ENCODE data around the gene KIF26A.

Gene KIF26A

DNA sequence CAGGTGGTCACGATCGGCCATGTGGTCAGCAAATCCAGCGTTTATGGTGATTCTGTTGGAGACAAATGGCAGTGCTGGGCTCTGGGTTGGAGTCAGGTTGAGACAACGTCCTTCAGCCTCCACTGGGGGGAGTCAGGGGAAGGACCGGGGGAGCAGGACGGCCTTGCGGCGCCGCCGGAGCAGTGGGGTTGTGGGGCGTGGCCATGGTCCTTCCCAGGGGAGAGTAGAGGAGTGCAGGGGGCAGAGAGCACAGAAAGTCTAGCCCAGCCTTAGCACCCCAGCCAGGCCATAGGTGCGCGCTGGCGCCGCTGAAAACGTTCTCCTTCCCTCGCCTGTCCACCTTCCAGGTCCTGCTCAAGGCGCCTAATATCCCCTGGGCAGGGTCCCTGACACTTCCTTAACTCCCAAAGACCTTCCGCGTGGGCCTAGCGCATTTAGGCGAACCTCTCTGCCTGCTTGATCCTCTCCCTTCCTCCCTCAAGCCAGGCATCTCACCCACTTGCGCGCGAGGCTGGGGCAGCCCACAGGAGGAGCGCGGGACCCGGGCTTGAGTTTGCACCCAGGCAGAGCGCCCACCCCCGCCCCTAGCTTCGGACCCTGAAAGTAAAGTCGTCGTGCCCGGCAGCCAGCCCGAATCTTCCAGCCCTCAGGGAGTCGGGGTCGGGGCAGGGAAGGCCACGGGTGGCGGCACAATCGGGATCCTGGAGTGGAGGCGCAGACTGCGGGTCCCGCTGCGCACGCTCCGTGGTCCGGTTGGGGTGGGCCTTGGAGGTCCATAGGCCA is 3.1 kb upstream of the KIF26A start:
- no peak for TF ChIP-seq Cebpa-rat (IDR thresholded peaks at IDR 0.05)
- Histone ChIP-seq H3K27me3 (peaks cover 28 to 53% (median 42%) of the 10 kb centered on the region in 11 experiments), H3K4me1 (peaks cover 34 to 61% (median 51%) of the 10 kb centered on the region in 10 experiments; a peak in 19 of 20 replicates), H4K20me1 (peaks cover 0 to 53% (median 29%) of the 10 kb centered on the region in 11 experiments; a peak in 18 of 22 replicates), H3K27ac (no peak overlapping the region), H3K4me2 (peak overlapping the region; percentile 96 to 100 (median 100)), H3K4me3 (peak overlapping the region; percentile 65 to 83 (median 72); a peak in 16 of 20 replicates), H3K9ac (no peak overlapping the region; a peak in 2 of 22 replicates), H3K9me3 (replicated peaks in 1 of 11) (peaks cover 3 to 6% (median 5%) of the 10 kb centered on the region in 11 experiments; a peak in 21 of 22 replicates), H3K36me3 (no peaks in the 10 kb centered on the region)

DNA sequence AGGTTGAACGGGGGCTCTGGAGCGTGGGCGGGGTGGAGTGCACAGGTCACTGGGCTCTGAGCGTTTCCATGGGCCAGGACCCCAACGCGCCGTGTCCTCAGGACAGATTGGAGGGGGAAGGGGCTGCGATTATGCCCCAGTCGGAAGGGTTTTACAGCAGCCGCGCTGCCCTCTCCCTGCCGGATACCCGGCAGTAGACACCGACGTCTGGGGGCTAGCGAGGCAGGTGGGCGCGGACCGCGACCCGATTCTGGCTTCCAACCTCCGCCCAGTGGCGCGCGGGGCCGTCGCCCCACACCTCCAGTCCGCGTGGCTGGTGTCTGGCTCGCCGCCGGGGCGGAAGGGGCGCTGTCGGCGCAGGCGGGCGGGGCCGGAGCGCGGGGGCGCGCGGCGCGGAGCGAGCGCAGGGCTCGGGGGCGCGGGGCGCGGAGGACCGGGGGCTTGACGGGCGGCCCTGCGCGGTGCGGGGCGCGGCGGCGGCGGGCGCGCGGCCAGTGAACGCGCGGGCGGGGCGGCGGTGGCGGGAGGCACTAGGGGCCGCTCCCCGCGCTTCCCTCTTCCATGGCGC is 2.4 kb upstream of the KIF26A start:
- Histone ChIP-seq H4K20me1 (peaks cover 0 to 60% (median 36%) of the 10 kb centered on the region in 11 experiments; a peak in 18 of 22 replicates), H3K4me3 (peak overlapping the region; percentile 65 to 83 (median 72)), H3K36me3 (no peaks in the 10 kb centered on the region), H3K4me1 (peaks cover 34 to 68% (median 58%) of the 10 kb centered on the region in 10 experiments; a peak in 19 of 20 replicates), H3K9me3 (replicated peaks in 1 of 11) (no peaks in the 10 kb centered on the region; a peak in 1 of 22 replicates), H3K4me2 (peak overlapping the region; percentile 96 to 100 (median 100)), H3K27ac (no peak overlapping the region), H3K9ac (peak overlapping the region in 9 of 11 experiments; percentile 10 to 84 (median 51); a peak in 11 of 22 replicates), H3K27me3 (peaks cover 28 to 53% (median 42%) of the 10 kb centered on the region in 11 experiments)
- TF ChIP-seq Cebpa-rat (IDR thresholded peaks at IDR 0.05) = no peak

DNA sequence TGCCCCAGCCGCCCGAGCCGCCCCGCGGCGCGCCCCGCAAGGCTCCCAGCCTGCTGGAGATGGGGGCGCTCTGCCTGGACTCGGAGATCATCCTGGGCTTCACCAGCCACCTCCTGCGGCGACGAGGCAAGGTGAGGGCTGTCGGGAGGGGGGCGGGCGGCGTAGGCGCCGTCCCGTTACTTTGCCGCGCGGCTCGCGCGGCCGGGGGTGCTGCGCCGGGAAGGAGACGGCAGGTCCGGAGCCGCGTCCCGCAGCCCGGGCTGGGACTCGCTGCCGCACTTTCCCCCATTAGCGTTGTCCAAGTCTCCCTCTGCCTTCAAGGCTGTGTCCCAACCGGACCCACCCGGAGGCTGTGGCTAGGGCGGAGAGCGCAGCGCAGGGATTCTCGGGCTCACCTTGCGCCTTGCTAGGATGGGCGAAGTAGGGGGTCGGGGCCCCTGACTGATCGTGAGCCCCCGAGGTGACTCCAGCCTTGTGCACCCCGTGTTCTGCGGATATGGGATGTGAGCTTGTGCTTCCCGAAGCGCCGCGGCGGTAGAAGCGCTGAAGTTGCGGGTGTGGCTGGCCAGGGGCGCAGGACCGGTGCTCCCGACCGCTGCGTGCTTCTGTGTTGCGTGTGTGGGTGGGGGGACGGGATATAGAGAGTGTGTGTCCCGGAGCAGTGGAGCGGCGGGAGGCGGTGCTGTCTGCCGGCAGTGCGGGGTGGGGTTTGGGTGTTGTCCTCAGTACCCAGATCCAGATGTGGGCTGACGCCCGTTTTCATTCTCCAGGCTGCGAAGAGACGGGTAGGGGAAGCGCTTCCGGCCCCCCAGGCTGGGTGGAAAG is 1.7 kb upstream of the KIF26A start:
- H3K4me1 ChIP-seq = peaks cover 34 to 71% (median 64%) of the 10 kb centered on the region in 10 experiments; a peak in 19 of 20 replicates

DNA sequence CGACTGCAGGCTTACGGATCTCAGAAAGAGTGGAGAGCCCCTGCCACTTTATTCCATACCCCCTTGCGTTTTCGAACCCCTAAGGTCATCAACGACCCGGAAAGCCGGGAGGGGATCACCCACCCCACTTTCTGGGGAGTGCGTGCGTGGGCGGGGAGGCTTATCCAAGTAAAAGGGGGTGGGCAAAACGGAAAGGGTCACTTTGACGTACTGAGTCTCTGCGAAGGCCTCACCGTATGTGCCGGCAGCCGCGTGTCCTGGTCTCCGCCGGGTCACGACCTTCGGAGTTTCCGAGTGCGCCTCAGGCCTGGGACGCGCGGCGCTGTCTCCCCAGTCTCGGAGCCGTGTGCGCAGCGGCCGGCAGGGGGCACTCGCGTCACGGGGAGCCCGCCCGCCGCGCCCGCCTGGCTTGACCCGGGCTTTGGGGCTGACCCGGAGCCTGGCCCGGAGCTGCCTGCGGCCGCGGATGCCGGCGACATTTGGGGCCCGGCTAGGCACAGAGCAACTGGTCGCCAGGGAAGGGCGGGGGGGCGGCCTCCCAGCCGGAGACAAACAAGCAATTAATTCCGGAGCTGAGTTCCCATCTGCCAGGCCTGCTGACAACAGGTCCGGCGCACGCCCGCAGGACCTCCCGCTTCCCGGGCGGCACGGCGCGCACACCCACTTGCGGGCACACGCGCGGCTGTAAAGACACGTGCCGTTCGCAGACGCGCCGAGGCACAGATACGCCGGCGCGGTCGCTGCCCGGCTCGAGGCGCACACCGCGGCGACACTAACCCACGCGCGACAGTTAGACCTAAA is 890 bp upstream of the KIF26A start:
- Histone ChIP-seq H3K36me3 (no peaks in the 10 kb centered on the region), H3K9me3 (replicated peaks in 1 of 11) (no peaks in the 10 kb centered on the region), H3K27ac (peak overlapping the region in 7 of 11 experiments; percentile 12 to 72 (median 60); a peak in 7 of 22 replicates), H3K4me2 (peak overlapping the region; percentile 96 to 100 (median 100)), H4K20me1 (peaks cover 0 to 70% (median 51%) of the 10 kb centered on the region in 11 experiments; a peak in 18 of 22 replicates), H3K4me3 (peak overlapping the region; percentile 65 to 83 (median 72)), H3K27me3 (peaks cover 28 to 53% (median 42%) of the 10 kb centered on the region in 11 experiments), H3K9ac (peak overlapping the region; percentile 42 to 85 (median 78); a peak in 21 of 22 replicates), H3K4me1 (peaks cover 34 to 79% (median 73%) of the 10 kb centered on the region in 10 experiments; a peak in 19 of 20 replicates)
- no peak for TF ChIP-seq Cebpa-rat (IDR thresholded peaks at IDR 0.05)

More for the DNA sequence above, 1.7 kb upstream of the KIF26A start:
- H3K4me3 ChIP-seq = peak overlapping the region; percentile 65 to 83 (median 72)
- H3K27ac ChIP-seq = no peak overlapping the region
- H3K4me2 ChIP-seq = peak overlapping the region; percentile 96 to 100 (median 100)
- H3K27me3 ChIP-seq = peaks cover 28 to 53% (median 42%) of the 10 kb centered on the region in 11 experiments
- H3K9me3 ChIP-seq (replicated peaks in 1 of 11) = no peaks in the 10 kb centered on the region
- H4K20me1 ChIP-seq = peaks cover 0 to 62% (median 43%) of the 10 kb centered on the region in 11 experiments; a peak in 18 of 22 replicates
- no peak for TF ChIP-seq Cebpa-rat (IDR thresholded peaks at IDR 0.05)
- H3K9ac ChIP-seq = peak overlapping the region in 9 of 11 experiments; percentile 10 to 84 (median 51); a peak in 11 of 22 replicates
- H3K36me3 ChIP-seq = no peaks in the 10 kb centered on the region

DNA sequence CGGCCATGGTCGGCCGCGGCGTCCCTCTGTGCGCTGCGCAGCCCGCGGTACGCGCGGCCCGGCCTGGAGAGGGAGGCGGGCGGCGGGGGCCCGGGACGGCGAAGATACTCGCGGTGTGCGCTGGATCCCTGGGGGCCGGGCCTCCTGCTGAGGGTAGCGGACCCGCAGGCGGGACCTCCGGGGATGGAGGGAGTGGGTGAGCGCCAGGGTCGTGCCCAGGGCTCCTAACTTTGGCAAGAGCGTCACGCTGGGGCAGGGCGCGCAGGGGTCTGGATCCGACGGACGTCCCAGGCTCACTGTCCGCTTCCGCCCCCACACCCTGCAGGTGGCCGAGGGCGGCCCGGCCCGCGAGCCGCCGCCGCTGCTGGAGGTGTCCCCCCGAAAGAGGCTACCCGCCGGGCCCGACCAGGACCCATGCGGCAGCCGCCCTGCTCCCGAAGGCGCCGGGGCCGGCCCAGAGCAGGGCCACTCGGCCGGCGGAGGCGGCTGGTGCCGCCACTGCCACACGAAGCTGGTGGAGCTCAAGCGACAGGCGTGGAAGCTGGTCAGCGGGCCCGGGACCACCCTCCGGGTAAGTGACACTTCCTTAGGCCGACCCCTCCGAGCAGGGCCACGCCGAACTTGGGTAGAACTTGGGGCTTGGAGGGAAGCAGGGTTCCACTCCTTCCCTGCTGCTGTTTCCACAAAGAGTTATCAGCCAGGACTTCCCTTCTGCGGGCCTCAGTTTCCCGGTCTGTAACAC is 502 bp downstream of the KIF26A start:
- peaks cover 34 to 91% (median 75%) of the 10 kb centered on the region in 10 experiments; a peak in 19 of 20 replicates for H3K4me1 ChIP-seq
- H3K27me3 ChIP-seq = peaks cover 28 to 53% (median 39%) of the 10 kb centered on the region in 11 experiments
- no peaks in the 10 kb centered on the region for H3K9me3 ChIP-seq (replicated peaks in 1 of 11)
- H3K4me3 ChIP-seq = peak overlapping the region; percentile 65 to 83 (median 72)
- H3K27ac ChIP-seq = peak overlapping the region in 8 of 11 experiments; percentile 60 to 74 (median 70); a peak in 16 of 22 replicates
- H3K9ac ChIP-seq = peak overlapping the region; percentile 62 to 85 (median 78); a peak in 20 of 22 replicates
- peak overlapping the region; percentile 96 to 100 (median 100) for H3K4me2 ChIP-seq
- TF ChIP-seq Cebpa-rat (IDR thresholded peaks at IDR 0.05) = no peak
- peaks cover 0 to 5% (median 0%) of the 10 kb centered on the region in 11 experiments; a peak in 1 of 22 replicates for H3K36me3 ChIP-seq
- H4K20me1 ChIP-seq = peaks cover 0 to 73% (median 65%) of the 10 kb centered on the region in 11 experiments; a peak in 18 of 22 replicates

DNA sequence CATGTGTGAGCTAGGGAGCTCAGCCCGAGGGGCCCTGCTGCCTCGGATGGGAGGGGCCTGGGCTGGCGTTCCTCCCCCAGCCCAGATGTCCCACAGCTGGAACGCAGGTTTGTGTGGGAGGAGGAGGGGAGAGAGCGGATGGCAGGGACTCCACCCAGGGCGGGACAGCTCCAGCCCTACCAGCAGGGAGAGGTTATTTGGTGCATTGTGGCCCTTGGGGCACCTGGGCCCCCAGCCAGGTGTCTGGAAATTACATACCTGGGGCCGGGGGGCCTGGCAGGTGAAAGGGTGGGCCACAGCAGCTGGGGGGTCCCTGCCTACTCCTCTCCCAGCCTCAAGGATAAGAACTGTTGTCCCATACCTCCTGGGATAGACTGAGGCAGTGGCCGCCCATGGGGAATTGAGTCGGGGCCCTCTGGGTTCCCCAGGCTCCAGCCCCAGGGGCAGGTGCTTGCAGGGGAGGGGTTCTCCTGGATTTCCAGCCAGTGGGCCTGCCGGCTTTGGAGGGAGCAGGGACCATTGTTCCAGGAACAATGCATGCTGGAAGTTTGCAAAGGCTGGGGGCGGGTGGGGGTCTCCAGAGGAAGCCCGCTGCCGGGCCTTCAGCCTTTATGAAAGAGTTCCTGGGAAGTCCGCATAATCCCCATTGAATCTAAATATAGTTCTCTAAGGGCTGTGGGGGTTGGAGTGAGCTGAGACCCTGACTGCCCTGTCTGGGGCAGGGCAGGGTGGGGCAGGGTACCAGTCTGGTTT is 1.2 kb downstream of the KIF26A start:
- TF ChIP-seq Cebpa-rat (IDR thresholded peaks at IDR 0.05) = no peak
- H3K27me3 ChIP-seq = peaks cover 28 to 46% (median 33%) of the 10 kb centered on the region in 11 experiments
- peak overlapping the region; percentile 62 to 85 (median 78); a peak in 20 of 22 replicates for H3K9ac ChIP-seq
- peak overlapping the region; percentile 96 to 100 (median 100) for H3K4me2 ChIP-seq
- H3K4me1 ChIP-seq = peaks cover 34 to 85% (median 69%) of the 10 kb centered on the region in 10 experiments; a peak in 19 of 20 replicates
- H3K27ac ChIP-seq = peak overlapping the region in 4 of 11 experiments; percentile 60 to 72 (median 70); a peak in 6 of 22 replicates
- no peaks in the 10 kb centered on the region for H3K9me3 ChIP-seq (replicated peaks in 1 of 11)
- H3K36me3 ChIP-seq = peaks cover 0 to 5% (median 0%) of the 10 kb centered on the region in 11 experiments; a peak in 1 of 22 replicates
- peaks cover 0 to 80% (median 67%) of the 10 kb centered on the region in 11 experiments; a peak in 18 of 22 replicates for H4K20me1 ChIP-seq
- peak overlapping the region; percentile 65 to 83 (median 72); a peak in 19 of 20 replicates for H3K4me3 ChIP-seq
